ENCODE data around the gene NENF. TPM values are rescaled to one million over a fixed set of nuclear protein-coding genes. Genes with fewer than 3 reads are reported as not detected.
"Not testable (repeated sequence)": the region's sequence is repeated elsewhere in the genome, so short reads cannot be mapped to it uniquely, and the experiment has no call there.

NENF gene
- polyA plus RNA-seq (2013, experiment 1 of 2; ENCODE audit: insufficient read length): 55.5 TPM
- 52.7 TPM for polyA plus RNA-seq (2013, experiment 2 of 2; ENCODE audit: insufficient read length)

DNA sequence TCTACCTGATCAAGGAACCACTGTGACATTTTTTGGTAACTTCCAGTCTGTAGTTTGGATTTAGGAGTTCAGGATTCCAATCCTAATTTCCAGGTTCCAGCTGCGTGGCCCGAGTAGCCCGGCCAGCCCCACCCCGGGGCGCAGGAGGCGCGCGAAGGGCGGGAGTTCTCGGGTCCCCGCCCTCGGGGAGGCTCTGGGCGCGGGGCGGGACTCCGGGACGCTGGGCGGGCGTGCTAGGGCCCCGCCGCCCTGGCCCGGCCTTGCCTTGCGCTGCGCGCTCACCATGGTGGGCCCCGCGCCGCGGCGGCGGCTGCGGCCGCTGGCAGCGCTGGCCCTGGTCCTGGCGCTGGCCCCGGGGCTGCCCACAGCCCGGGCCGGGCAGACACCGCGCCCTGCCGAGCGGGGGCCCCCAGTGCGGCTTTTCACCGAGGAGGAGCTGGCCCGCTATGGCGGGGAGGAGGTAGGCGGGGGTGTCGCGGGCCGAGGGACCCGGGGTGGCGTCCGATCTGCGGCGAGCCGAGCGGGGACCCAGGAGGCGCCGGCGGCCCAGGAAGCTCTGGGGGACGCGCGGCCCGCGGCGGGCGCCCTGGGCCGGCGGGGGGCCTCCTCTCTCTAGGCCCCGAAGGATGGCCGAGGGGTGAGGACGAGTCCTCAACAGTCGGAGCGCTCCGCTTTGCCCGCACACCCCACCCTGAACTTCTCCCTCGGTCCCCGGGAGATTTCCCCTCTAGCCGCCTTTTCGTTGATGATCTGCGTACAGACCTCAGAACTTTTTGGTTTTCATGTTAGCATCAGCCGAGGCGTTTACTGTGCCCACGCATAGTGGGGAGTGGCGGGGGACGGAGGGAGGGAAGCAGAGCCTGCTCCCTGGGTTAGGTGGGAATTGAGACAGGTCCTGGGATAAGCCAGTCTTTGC lies at the start of gene NENF:
NENF (plus strand) TSS at position 260 of the 916 bp plus-strand sequence; CDS start at position 284, 24 bp downstream.
- peak; percentile 81 for DNase-seq

DNA sequence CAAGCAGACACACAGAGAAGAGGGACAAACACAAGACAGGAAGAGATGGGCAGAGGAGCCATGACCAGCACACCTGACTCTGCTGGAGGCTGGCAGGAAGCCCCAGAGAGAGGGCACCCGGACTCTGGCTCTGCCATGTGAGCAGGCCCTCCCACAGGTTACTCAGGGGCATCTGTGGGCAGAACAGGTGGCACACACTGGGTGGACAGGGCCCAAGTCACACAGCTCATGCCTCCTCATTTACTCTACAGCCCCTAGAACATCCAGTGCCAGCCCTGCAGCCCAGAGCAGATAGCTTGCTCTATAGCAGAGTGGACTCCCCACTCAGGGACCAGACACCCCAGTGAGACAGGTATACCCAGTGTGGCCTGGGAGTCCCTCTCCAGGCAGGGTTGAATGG lies 46.7 kb upstream of the NENF start:
- DNase-seq: no peak

GRCh38 chr1:212388985-212389716 lies 43.6 kb upstream of the NENF start:
- no peak for DNase-seq

- DNase-seq: not testable (repeated sequence)
Observed at GRCh38 chr1:212395678-212396437, 36.9 kb upstream of the NENF start.

DNA sequence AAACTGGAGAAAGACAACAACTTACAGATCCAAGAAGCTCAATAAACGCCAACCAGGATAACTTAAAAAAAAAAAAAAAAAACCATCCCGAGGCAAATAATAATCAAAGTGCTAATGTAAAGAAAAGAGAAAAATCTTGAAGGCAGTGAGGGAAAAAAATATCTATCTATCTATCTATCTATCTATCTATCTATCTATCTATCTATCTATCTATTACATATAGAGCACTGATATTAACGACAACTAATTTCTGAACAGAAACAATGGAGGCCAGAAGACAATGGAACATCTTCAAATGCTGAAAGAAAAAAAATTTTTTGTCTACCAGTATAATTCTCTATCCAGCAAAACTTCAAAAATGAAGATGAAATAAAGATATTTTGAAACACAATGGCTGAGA lies 36.1 kb upstream of the NENF start:
- DNase-seq: no peak

GRCh38 chr1:212397171-212397570 lies 35.5 kb upstream of the NENF start:
- DNase-seq: no peak

DNA sequence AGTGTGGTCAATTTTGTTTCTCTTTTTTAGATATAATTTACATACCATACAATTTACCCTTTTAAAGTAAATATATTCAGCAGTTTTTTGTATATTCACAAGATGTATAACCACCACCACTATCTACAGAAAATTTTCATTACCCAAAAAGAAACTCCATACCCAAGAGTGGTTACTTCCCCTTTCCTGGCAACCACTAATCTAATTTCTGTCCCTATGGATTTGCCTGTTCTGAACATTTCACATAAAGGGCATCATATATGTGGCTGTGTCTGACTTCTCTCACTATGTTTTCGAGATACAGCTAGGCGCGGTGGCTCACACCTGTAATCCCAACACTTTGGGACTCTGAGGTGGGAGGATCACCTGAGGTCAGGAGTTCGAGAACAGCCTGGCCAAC lies 31.7 kb upstream of the NENF start:
- no peak for DNase-seq

- peak; percentile 52 for DNase-seq
Observed at GRCh38 chr1:212401838-212402582, 30.7 kb upstream of the NENF start.

GRCh38 chr1:212402666-212403321 lies 29.9 kb upstream of the NENF start:
- DNase-seq: no peak

- DNase-seq: no peak
Observed at GRCh38 chr1:212410231-212410820, 22.4 kb upstream of the NENF start.

DNA sequence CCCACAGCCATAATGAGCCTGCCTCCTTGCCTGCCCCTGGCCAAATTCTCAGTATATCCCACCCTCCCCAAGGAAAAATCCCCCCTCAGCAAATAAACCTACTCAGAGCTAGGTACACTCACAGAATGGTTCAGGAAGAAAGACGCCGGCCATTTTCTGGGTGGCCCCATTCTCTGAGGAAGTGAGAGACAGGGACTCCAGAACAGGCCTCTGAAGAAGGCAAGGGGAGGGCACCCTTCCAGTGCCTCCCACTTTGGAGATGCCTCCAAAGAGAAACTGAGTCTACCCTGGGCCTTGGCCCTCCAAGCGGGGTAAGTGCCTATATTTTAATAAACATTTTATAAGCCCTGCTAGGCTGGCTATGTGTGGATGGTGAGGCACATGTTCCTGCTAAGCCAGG lies 20.3 kb upstream of the NENF start:
- DNase-seq: no peak

DNA sequence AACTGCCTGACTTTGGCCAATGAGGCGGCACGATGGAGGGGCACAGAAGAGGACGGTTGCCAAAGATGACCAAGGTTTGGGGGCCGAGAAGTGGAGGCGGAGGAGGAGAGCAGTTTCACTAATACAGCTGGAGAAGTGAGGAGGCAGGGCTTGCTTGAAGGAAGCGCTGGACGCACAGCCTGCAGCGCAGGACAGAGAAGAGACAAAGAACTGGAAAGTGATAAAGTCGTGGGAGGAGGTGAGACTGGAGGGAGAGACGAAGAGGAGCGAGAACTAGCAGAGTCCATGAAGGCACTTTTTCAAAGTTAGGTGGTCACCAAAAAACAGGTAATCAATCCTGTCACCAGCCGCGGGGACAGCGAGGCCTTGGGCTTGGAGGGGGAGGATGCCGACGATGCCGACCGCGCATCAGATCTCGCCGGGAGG lies 18.8 kb upstream of the NENF start:
- DNase-seq: no peak

DNA sequence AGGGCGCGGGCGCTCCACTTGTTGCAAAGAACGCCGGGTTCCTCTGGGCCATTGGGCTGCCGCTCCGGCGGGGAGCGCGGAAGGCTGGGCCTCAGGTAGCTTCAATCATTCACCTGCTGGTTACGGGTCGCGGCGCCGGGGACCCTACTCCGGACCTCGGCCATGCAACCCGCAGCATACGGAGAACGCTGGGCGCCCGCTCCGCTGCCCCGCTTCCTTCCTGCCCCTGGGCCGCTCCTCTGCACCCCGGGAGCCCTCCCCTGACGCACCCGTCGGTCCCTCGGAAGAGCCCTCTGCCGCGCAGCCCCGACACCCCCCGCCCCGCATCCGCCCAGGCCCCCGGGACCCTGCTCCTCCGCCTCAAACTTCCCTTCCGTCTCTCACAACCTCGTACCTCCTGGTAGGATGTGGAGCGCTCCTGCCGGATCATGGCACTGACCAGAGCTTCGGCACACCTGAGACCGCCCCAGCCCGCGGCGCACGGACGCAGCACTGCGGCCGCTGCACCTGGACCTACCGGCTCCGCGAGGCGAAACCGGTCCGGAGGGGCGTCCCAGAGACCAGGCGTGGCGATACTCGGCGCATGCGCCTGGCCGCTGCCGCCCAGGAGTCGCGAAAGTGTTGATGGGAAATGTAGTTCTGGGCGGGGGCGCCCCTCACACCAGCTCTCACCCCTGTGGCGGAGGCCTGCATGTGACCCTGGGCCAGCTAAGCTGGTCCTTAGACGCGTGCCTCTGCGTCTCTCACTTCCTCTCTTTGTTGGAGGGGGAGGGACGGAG lies 18.2 kb upstream of the NENF start, which contains the start of gene PACC1:
PACC1 (minus strand) TSS at position 559 of the 779 bp plus-strand sequence; CDS start at position 430, 129 bp downstream.
- peak; percentile 84 for DNase-seq

GRCh38 chr1:212415107-212415841 lies 17.4 kb upstream of the NENF start:
- no peak for DNase-seq

DNA sequence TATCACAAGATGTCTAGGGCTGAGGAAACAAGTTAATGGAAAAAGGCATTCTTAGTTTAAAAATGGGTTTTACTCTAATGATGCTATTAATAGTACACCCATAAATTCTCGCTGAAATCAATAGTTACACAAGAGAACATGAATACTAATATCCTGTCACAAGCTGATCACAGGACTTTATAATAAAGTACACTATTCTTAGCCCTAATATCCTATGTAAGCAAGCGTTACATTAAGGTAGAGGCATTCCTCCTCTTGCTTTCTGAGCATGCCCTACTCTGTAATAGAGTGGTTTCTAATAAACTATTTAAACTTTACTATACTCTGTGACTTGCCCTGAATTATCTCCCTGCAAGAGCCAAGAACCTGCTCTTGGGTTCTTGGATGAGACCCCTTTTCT lies 11.6 kb upstream of the NENF start:
- DNase-seq: no peak

- DNase-seq: no peak
Observed at GRCh38 chr1:212423879-212424278, 8.8 kb upstream of the NENF start.

DNA sequence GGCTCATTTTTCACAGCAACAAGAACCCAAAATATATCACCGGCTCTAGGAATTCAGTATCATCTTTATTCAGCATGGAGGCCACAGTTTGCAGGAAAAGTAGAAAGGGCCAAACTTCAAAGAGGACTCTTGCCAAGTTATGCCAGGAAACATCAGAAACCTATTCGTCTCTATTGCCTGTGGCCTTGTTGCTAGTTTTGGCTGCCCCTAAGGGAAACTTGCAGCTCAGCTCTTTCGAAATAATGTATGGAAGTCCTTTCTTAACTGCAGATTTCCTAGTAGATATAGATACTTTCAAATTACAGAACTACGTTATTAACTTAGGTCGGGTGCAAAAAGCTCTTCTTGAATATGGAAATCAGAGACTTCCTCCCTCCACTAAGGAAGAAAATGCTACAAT lies 4.2 kb upstream of the NENF start:
- DNase-seq: no peak

DNA sequence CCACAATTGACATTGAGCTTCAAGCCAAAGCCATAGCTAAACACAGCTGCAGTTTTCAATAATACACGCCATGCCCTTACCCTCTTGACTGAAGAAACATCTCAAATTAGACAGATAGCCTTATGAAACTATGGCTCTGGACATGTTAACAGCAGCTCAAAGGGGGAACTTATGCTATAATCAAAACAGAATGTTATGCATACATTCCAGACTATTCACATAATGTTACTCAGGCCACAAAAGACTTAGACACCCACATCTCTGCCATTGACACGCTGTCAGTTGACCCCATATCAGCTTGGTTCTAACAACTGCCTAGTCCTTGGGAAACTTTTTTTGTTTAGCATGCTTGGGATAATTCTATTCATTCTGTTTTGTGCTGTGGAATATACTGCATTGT lies 2.3 kb upstream of the NENF start:
- DNase-seq: peak; percentile 63

DNA sequence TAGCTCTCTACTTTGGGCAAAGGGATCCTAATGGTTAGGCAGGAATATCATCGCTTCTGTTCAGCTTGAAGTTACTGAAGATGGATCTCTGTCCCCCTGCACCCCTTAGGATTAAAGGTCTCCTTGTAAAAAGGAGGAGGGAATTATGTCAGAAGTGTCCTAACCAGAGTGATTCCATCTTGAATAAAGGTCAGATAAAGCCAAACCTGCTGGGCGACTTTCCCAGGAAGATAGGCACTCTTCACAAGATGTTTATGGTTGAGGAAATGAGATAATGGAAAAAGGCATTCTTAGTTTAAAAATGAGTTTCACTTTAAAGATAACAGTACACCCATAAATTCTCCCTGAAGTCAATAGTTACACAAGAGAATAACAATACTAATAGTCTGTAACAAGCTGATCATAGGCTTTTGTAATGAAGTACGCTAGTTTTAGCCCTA lies 1.7 kb upstream of the NENF start:
- no peak for DNase-seq
